Fibroblast of pulmonary artery (primary cell): ENCODE results near the gene MICAL2.

Experiments
- DNase-seq: peaks from one replicate; pipeline ENCODE4 v3.0.0-alpha.2; 2010; ENCODE audit warnings: low read depth
- H3K4me3 ChIP-seq: replicated peaks from 2 replicates; pipeline ENCODE4 v1.5.1; 2011; ENCODE audit warnings: low read depth, mild to moderate bottlenecking, control low read depth, low read length, moderate library complexity
- TF ChIP-seq, protein P1 (sequence below): IDR thresholded peaks from 2 replicates; pipeline ENCODE4 v1.5.1; 2011; ENCODE audit warnings: mild to moderate bottlenecking, control low read depth, low read length, inconsistent platforms; ENCODE audit errors: missing control alignments

Gene MICAL2, protein sequence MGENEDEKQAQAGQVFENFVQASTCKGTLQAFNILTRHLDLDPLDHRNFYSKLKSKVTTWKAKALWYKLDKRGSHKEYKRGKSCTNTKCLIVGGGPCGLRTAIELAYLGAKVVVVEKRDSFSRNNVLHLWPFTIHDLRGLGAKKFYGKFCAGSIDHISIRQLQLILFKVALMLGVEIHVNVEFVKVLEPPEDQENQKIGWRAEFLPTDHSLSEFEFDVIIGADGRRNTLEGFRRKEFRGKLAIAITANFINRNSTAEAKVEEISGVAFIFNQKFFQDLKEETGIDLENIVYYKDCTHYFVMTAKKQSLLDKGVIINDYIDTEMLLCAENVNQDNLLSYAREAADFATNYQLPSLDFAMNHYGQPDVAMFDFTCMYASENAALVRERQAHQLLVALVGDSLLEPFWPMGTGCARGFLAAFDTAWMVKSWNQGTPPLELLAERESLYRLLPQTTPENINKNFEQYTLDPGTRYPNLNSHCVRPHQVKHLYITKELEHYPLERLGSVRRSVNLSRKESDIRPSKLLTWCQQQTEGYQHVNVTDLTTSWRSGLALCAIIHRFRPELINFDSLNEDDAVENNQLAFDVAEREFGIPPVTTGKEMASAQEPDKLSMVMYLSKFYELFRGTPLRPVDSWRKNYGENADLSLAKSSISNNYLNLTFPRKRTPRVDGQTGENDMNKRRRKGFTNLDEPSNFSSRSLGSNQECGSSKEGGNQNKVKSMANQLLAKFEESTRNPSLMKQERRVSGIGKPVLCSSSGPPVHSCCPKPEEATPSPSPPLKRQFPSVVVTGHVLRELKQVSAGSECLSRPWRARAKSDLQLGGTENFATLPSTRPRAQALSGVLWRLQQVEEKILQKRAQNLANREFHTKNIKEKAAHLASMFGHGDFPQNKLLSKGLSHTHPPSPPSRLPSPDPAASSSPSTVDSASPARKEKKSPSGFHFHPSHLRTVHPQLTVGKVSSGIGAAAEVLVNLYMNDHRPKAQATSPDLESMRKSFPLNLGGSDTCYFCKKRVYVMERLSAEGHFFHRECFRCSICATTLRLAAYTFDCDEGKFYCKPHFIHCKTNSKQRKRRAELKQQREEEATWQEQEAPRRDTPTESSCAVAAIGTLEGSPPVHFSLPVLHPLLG

DNA sequence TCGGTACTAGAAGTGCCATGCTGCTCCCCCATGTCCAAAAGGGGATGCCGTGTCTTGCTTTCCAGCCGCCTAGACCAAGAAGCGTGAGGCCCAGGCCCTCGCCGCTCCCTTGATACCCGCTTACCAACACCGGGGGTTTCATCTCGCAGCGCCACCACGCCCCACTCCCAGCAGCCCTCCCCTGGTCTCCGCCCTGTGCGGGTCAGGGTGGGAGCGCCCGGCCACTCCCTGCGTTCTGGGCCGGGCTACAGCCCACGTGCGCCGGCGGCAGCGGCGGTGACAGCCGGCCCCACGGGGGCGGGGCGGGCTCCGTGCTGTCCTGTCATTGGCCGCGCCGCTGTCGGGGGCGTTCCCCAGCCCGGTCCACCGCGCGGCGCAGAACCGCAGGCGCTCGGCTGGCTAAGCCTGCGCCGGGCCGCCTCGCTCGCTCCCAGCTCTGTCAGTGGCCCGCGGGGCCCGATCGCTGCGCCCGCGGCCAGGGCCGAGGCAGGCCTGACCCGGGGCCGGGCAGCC is at the start of gene MICAL2:
Gene MICAL2 (plus strand): TSS at position 390 of the 513 bp plus-strand sequence. CDS start 51,566 bp downstream, outside the sequence.
- peak; percentile 87 for DNase-seq
- TF ChIP-seq, protein P1, sequence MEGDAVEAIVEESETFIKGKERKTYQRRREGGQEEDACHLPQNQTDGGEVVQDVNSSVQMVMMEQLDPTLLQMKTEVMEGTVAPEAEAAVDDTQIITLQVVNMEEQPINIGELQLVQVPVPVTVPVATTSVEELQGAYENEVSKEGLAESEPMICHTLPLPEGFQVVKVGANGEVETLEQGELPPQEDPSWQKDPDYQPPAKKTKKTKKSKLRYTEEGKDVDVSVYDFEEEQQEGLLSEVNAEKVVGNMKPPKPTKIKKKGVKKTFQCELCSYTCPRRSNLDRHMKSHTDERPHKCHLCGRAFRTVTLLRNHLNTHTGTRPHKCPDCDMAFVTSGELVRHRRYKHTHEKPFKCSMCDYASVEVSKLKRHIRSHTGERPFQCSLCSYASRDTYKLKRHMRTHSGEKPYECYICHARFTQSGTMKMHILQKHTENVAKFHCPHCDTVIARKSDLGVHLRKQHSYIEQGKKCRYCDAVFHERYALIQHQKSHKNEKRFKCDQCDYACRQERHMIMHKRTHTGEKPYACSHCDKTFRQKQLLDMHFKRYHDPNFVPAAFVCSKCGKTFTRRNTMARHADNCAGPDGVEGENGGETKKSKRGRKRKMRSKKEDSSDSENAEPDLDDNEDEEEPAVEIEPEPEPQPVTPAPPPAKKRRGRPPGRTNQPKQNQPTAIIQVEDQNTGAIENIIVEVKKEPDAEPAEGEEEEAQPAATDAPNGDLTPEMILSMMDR: no peak

DNA sequence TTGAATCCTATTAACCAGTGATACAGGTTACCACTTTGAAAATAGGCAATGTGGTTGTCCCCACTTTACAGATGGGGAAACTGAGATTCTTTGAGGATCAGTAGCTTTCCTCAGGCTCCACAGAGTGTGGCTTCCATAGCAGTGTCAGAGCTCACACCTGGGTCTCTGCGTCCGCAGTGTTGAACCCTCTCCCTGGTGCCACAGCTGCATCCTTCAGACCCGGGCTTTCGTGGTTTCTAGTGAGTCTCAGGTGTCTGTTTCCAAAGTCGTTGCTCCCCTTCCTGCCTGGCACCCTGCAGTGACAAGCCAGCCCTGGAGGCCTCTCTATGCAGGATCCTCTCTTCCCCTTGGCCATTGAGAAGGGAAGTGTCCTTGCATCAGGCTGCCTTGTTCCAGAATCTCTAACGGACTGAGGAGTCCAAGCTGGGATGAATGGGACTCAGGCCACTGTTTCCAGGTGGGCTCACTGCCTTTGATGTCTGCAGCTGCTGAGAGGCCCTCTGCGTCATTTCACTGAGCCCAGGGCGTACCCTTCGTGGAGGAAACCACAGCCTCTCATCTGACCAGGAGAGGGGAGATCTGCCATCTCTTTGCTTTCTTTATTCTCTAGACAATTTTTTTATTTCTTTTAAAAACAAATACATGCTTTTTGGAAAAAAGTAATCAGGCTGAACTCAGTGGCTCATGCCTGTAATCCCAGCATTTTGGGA is 48.4 kb upstream of the MICAL2 start:
- DNase-seq: no peak
- H3K4me3 ChIP-seq: no peak overlapping the region
- TF ChIP-seq, protein P1: no peak

More for the DNA sequence above, at the start of gene MICAL2:
- peak within 1 kb of the TSS; percentile 89 for H3K4me3 ChIP-seq

DNA sequence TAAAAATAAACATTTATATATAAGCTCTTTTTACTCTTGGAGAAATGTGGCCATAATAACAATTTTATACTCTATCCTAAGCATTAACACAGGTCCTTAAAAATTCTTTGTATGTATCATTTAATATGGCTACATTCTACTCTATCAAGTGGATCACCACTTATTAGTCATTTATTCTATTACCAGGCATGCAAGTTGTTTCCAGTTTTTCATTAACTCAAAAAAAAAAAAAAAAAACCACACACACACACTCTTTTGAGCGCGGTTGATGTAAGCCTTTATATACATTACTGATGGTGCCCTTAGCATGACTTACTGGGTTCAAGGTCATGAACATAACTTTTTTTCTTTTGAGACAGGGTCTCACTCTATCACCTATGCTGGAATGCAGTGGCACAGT is 47.1 kb upstream of the MICAL2 start:
- TF ChIP-seq, protein P1: no peak
- no peak overlapping the region for H3K4me3 ChIP-seq
- DNase-seq: no peak

DNA sequence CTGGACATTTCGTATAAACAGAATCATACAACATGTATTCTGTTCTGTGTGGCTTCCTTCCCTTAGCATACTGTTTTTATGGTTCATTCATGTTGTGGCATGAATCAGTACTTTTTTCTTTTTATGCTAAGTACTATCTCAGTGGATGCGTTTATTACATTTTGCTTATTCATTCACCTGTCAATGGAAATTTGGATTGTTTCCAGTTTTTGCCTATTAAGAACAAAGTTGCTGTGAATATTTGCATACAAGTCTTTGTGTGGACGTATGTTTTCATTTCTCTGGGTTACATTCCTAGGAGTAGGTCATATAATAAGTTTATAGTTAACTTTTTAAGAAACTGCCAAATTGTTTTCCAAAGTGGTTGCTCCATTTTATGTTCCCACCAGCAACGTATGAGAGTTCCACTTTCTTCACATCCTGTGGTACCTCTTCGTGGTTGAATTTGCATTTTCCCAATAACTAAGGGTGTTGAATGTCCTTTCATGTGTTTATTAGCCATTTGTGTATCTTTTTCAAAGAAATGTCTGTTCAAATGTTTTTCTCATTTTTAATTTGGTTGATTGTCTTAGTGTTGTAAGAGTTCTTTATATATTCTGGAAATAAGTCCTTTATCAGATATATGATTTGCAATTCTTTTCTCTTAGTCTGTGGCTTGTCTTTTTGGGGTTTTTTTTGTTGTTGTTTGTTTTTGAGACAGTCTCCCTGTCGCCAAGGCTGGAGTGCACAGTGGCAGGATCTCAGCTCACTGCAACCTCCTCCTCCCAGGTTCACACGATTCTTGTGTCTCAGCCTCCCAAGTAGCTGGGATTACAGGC is 46.0 kb upstream of the MICAL2 start:
- H3K4me3 ChIP-seq: no peak overlapping the region
- no peak for DNase-seq
- TF ChIP-seq, protein P1: no peak

DNA sequence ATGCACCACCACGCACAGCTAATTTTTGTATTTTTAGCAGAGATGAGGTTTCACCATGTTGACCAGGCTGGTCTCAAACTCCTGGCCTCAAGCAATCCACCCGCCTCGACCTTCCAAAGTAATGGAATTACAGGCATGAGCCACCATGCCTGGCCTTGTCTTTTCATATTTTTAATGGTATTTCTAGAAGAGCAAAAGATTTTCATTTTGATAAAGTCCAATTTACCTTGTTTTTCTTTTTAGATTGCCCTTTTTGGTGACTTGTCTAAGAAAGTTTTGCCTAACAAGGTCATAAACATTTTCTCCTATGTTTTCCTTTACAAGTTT is 45.5 kb upstream of the MICAL2 start:
- DNase-seq: no peak
- H3K4me3 ChIP-seq: no peak overlapping the region
- TF ChIP-seq, protein P1: no peak
